Measurements from ENCODE around the gene XYLB.

- TF ChIP-seq POLR2A (IDR thresholded peaks at IDR 0.05): no peak
- TF ChIP-seq CTCF (IDR thresholded peaks at IDR 0.05): no peak
These were observed 13.8 kb downstream of the XYLB start for GRCh38 chr3:38360345-38360744.
